Activated T-cell treated with anti-CD3 and anti-CD28 coated beads for 48 hours (primary cell): ENCODE measurements around the gene C1QTNF6.

Experiments used
- DNase-seq: peaks from one replicate; pipeline ENCODE4 v3.0.0-alpha.2; 2020; ENCODE audit warnings: low read depth

Gene C1QTNF6

DNA sequence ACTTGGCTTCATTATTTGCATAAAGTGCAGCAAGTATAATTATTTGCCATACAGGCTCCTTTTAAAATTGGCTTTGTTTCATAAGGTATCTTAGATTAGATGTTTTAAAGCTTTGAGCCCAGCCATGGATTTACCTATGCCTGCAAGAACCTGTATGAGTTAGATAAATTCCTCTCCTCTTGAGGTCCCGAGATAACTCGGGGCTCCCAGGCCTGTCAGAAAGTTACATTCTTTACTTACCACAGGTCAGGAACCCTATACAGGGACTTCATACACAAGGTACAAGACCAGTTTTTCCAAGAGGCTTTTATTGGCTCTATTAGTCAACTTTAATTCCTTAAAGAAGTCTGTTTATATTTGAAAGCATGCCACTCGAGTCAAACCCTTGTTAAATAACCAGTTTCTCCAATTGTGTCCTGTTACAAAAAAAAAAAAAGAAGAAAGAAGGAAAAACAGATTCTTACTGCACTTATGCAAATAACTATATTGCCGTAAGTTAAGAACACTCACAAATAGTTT lies 2.3 kb upstream of the C1QTNF6 start:
- DNase-seq = no peak

DNA sequence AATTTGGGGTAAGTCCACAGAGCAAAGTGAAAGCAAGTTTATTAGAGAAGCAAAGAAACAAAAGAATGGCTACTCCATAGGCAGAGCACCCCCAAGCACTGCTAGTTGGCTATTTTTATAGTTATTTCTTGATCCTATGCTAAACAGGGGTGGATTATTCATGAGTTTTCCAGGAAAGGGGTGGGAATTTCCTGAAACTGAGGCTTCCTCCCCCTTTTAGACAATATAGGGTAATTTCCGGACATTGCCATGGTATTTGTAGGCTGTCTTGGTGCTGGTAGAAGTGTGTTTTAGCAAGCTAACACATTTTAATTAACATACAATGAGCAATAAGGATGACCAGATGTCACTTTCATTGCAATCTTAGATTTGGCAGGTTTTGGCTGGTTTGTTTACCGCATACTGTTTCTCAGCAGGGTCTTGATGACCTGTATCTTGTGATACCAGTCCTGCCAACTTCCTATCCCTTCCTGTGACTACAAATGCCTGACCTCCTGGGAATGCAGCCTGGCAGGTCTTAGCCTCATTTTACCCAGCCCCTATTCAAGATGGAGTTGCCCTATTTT lies 937 bp upstream of the C1QTNF6 start:
- no peak for DNase-seq

DNA sequence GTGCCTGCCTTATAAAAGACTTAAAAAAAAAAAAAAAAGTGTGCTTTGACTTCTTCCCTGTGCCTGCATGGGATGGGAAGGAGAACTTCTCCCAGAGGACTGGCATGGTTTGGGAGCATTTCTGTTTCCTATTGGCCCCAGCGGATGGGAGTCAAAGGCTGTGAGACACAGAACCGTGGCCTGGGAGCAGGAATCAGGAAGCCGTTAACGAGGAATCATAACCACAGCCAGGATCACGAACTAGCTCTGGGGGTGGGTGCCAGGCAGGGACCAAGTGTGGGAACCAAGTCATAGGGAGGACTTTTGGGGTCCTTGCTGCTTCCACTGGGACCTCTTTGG lies 526 bp downstream of the C1QTNF6 start:
- DNase-seq = no peak

DNA sequence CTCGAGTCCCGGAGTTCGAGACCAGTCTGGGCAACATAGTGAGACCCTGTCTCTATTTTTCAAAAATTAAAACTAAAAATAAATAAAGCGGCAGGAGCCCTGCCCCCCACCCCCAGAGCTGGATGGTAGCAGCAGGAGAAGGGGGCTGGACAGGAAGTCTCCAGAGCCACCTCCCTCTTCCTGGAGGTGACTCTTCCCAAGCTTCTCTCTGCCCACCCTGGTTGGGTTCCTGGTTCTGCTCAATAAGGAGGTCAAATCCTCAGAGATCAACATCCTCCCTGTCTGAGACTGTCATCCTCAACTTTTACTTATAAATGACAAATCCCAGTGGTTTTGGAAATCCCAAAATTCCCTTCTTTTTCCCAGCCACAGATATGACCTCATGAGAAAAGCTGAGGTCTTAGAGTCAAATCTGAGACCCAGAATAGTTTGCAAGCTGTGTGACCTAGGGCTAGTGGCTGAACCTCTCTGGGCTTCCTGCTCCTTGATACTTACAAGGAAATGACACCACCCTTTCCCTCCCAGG lies 987 bp downstream of the C1QTNF6 start:
- DNase-seq = no peak

DNA sequence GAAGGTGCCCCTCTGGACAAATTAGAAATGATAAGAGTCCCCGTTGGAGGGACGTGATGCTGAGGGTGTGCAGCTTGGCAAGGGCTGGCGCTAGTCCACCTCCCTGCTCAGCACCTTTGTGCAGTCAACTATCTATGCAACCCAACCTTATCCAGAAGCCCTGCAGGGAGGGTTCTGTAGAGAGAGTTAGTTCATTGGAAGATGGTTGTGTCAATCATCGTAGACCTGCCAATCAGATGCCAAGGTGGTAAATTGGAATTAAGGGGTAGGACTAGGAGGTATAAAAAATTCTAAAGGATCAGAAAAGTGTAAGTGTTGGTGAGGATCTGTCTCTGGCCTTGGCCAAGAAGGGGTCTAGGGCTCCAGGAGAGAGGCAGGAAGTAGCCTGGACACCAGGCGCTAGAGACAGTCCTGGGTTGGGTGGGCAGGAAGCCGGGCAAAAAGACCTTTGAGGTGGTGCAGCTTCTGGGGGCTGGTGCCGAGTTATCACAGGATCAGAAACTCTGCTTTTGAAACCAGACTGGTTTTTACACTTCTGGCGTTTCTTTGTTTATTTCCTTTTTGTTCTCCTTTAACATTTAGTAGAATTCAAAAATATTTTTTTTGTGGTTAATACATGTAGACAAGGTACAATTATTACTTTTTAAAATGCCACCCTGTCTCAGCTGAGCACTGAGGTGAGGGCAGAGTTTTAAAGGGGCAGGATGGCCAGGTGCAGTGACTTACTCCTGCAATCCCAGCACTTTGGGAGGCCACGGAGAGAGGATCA lies 1.6 kb downstream of the C1QTNF6 start:
- DNase-seq = no peak

DNA sequence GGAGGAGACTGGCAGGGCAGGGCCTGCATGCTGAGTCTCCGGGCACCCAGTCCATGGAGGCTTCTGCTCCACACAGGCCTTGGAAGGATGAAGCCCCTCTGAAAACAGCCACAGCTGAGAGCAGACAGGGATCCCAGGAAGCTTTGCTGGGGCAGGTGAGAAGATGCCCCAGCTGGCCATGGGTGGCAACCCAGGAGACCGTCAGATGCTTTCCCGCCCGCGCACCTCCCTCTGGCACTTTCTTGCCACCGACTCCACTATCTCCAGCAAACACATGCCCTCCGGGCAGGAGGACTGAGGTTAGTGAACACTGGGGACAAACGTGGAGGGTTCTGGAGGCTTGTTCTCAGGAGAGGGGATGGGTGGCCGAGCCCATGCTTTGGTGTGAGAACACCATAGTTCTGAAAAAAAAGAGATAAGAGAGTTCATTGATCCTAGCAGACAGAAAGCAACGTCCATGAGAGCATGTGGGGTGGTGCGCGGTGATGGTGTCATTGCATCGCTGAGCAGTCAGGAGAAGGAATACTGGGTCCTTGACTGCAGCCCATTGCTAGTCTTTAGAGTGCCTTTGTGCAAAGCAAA lies 2.3 kb downstream of the C1QTNF6 start:
- DNase-seq = no peak

DNA sequence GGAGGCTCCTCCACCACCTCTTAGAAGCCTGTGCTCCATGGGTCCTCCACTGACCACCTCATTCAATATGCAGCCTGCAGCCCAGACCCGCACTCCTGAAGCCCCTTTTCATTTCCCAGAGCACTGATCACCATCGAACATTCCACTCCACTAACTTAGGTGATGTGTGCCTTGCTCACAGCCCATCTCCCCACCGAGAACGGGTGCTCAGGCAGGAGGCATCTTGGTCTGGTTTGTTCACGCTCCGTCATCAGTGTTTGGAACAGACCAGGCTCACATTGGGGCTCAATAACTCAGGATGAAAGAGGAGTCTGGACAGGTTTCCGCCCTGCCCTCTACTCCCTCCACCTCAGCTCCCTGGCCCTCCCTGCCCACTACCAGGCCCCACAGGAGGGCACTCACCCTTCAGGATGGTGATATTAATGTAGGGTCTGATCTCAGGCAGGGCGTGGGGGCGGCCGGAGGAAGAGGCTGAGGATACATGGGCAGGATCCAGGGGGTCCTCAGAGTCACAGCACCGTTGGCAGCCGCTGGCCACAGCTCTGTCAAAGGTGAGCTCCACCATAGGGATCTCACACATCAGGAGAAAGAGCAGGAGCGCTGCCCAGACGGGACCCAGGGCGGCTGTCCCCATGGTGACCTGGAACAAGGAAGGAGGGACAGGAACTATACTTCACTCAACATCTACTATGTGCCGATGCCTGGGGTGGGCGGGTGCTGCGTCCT lies 3.1 kb downstream of the C1QTNF6 start:
- no peak for DNase-seq

DNA sequence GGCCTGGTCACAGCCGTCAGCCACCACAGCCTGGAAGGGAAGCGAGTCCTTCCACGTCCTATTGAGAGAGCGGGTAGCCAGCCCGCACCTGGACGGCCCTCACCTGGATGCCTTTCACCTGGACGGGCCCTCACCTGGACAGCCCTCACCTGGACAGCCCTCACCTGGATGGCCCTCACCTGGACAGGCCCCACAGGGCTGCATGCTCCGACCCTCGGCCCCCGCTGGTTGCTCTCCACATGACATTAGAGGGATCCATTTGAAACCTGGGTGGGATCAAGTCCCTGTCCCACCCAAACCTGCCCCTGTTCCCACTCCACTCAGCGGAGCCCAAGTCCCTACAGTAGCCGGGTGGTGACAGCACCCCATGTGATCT lies 3.7 kb downstream of the C1QTNF6 start:
- no peak for DNase-seq

DNA sequence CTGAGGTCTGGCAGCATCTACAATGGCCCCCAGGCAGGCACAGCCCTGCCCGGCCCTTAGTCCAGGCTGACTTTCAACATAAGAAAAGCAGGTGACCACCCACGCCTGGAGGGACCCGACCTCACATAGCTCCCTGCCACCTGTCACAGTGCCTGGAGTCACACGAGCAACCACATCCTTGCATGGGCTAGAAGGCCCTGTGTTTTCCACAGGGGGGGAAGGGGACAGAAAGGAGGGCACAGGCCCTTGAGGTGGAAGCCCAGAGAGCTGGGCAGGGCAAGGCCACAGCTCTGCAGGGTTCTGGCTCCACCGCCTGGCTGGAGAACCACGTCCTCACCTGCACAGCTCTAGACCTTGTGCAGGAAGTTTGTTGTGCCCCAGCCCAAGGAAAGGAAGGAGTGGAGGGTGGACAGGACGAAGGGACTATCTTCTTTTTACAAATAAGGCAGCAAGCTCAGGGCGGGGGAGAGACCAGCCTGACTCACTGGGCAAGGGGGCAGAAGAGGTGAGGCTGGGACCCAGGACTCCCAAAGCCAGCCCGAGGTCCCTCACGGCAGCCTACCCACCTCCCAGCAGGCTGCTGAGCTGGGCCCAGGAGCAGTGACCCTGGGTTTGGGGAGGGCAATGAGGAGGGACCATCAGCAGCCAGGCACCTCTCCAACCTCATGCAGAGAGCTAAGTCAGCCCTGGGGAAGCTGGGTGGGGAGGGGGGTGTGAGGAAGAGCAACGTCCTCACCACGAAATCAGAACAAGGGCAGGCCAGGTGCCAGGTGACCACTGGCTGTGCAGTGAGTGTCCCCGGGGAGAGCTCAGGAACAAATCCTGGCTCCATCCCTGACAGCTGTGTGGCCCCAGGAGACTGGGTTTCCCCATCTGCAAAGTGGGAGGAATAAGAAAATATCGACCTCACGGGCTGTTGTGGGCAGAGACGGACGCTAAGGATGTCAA lies 4.3 kb downstream of the C1QTNF6 start:
- DNase-seq = no peak

DNA sequence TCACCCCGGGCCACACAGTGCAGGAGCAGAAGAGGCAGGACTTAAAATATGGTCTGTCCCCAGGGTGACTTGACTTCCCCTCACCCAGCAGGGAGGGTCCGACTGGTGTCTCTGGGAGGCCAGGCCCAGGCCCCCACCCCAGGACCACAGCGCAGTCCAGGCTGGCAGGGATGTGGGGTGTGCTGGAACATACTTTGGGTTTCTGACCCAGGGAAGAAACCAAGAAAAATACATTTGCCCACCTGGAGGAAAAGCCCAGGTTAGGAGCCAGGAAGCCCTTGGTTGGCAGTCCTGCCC lies 5.2 kb downstream of the C1QTNF6 start:
- DNase-seq = no peak

DNA sequence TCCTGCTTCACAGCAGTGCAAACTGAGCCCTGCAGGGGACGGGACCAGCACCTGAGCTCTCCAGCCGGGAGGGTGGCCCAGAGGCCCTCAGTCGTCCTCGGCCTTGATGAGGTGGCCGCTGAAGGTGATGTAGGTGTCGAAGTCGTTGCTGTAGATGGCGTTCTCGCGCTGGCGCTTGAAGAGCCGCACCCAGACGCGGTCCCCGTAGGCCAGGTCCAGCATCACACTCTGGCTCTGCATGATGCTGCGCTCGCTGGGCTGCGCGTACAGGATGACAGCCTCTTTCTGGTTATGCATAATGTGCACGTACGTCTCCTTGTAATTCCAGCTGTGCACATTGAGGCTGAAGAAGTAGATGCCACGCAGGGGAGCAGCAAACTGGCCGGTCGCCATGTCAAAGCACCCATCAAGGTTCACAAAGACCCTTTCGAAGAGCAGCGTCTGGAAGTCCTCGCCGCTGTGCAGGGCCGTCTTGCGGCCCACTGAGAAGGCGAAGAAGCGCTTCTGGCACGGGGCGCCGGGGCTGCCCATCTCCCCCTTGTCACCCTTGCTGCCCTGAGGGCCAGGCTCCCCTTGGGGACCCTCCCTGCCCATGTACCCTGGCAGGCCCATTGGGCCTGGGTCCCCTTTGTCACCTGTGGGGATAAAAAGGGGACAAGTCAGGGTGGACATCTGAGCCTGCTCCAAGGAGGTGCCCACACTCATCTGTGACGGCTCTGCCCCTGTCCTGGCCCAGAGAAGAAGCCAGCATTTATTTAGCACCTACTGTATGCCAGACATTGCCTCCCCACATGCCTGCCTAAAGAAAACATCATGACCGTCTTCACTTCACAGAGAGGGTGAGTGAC lies 5.7 kb downstream of the C1QTNF6 start:
- no peak for DNase-seq

DNA sequence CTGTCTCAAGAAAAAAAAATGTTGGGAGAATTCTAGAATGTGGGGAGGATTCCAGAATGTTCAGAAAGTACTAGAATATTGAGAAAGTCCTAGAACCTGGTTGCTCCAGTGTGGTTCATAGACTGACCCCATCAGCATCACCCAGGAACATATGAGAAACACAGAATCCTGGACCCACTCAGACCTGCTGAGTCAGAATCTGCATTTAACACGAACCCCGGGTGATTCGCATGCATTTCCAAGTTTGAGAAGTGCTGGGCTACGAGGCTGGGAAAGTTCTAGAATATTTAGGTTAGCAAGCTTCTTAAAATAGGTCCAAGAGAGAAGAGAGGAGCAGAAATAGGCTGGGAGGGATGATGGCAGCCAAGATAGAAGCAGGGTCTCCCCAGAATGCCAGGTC lies 6.4 kb downstream of the C1QTNF6 start:
- no peak for DNase-seq

DNA sequence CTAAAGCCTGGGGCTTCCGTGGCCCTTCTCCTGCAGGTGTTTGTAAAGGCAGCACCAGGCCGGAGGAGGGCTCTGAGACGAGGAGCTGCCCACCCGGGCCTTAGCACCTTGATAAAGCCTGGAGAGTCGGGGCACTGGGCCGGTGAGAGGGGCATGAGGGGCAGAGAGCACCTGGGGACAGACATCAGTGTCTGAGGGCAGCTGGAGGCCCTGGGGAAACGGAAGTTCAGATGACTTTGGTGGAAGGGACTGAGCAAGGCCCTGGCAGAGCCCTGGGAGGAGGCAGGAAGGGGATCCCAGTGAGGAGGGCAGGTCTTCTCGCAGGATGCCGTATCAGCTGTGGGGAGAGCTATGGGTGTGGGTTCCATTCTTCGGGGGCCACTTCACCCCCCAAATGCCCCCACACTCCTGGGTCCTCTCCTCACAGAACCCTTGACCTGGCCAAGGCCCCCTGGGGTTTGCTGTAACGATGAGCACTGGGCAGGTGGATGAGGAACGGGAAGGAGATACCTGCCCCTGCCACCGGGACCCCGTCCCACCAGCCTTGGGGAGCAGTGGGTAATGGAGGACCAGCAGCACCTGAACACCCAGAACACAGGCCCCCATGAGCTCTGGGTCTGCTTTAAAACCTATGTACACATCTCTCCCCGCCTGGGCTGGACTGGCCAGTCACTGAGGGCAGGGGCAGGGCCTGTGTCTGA lies 7.4 kb downstream of the C1QTNF6 start:
- DNase-seq = no peak

DNA sequence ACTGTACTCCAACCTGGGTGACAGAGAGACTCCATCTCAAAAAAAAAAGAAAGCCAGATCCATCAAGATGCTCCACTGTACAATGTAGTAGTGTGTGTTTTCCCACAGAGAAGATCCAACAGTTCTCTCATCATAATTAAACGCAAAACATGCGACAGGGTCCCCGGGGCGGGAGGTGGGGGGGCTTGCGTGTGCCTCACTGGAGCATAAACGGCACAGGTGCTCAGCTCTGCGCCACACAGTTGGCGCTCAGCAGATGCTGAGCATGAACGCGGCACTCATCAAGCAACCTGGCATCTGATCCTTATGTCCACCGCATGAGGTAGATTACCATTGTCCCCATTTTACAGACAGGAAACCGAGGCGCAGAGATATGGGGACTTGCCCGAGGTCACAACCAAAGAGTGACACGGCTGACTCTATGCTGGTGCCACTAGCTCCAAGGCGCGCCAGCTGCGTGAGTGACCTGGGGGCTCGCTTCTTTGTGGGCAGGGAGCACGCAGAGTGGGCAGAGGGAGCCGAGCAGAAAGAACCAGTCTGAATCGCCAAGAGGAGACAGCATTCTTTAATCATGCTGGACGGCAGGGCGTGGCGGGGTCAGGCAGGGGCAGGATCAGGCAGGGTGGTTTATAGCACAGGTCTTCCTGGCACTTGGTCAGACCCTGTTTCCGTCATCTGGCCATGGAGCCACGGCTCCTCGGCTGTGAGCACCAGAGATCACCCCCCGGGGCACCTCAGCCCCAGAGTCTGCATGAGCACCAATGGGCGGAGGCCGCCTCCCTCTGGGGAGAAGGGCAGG lies 8.2 kb downstream of the C1QTNF6 start:
- DNase-seq = no peak

DNA sequence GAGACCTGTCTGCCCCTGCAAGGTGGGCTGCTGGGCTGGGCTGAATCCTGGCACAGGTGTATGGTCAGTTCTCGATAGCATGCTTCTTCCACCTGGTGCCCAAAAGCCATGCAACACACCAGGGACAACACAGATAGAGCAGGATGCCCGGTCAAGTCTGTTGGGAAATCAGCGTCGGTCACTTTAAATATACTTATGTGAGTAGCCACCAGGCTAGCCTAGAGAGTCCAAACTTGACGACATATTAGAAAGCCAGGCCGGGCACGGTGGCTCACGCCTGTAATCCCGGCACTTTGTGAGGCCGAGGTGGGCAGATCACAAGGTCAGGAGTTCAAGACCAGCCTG lies 8.9 kb downstream of the C1QTNF6 start:
- no peak for DNase-seq

DNA sequence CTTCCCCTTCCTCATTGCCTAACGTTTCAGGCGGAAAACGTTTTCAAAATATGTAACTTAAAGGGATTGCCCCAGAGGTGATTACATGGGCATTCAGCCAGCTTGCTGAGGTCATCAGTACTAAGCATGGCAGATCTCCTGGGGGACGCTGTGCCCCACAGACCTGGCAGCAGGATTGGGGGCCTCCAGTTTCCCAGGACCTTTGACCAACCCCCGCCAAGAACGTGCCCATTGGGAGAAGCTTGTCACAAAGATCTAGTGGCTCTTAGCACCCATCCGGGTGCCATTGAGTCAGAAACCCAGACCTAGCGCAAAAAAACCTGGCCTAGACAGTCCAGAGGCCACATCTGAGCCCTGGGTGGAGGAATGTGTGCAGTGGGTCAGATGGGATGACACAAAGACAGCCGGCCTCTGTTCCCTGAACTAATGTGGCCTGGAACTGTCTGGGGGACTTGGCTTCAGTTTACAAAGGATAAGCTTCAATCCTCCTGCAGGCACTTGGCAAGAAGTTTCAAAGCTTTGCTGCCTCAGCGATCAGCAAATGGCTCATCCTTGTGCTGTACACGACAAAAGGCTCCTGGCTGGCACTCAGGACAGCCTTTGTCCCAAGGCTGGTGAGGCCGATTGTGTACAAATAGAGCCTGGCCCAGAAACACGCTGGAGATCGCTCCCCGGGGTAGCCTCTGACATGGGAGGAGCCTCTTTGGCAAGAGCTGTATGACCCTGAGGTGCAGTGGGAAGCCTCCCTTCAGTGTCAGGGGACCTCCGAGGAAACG lies 9.5 kb downstream of the C1QTNF6 start:
- no peak for DNase-seq

DNA sequence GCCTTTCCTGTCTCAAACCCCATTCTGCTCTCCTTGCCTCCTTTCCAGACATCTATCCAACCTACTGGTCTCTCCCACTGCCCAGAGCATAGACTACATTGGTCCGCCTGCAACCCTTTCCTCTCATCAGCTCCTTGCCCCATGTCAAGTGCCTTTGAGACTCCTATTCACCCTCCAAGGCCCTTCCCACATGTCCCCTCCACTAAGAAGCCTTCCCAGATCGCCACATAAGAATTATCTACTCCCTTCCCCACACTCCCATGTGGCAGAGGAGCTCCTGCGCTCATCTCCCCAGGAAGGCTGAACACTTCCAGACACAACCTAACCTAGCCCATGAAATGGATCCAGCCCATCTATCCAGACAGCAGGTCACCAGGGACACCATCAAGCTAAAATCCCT lies 10.3 kb downstream of the C1QTNF6 start:
- no peak for DNase-seq

DNA sequence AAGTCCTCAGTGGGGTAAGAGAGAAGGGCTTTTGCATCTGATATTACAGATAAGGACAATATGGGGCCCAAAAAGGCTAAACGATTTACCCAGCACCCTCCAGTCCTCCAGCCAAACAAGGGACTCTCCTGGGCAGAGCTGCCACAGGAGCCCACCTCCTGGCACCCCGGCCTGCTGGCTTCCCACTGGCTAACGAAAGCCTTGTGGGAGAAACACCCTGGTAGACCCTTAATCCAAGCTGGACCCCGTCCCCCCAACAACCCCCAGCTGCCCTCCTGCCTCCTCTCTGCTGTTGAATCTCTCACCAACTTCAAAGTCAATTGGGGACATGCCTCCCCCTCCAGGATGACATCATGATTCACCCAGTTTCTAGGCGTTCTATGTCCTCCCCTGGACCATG lies 10.8 kb downstream of the C1QTNF6 start:
- DNase-seq = no peak
